ENCODE data around the gene FBXL13.
"Not testable (repeated sequence)": the region's sequence is repeated elsewhere in the genome, so short reads cannot be mapped to it uniquely, and the experiment has no call there.

FBXL13 gene

DNA sequence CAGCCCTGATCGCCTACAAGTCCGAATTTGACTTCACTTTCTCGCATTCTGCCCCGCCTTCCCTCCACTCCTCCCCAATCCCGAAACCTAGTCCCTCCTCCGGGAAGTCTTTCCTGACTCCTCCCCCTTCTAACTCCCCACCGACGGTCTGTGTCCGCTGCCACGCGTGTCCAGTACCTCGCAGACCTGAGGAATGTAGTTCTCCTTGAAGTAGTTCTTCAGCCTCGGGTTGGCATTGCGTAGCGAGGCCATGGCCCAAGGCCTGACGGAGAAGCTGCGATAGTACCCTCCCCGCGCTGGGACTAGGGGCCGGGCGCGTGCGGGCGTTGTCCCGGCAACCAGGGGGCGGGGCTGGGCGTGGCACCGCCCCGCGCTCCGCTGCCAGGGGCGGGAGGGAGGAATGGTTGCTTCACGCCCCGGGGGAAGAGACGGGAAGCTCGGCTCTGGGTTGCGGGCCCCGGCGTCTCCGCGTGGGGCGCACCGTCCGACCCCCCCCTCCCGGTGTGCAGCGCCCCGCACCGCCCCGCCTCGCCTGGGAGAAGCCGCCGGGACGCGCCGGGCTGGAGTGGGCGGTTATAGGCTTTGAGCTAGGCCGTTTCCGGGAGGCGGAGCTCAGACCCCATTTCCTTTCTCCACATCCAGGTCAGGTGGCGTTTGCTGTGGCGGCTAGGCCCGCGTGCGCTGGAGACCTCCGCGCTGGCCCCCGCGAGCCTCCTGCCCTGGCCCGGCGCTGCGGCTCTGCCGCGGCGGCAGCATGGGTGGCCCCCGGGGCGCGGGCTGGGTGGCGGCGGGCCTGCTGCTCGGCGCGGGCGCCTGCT, at the start of gene FBXL13, which contains the start of gene ARMC10:
Gene FBXL13, minus strand, starts transcription at position 278 of the 818 bp plus-strand sequence.
Gene ARMC10, plus strand, starts transcription at position 622 of the 818 bp plus-strand sequence. Its CDS starts 133 bp downstream, at position 755.
- DNase-seq: peak; percentile 88

DNA sequence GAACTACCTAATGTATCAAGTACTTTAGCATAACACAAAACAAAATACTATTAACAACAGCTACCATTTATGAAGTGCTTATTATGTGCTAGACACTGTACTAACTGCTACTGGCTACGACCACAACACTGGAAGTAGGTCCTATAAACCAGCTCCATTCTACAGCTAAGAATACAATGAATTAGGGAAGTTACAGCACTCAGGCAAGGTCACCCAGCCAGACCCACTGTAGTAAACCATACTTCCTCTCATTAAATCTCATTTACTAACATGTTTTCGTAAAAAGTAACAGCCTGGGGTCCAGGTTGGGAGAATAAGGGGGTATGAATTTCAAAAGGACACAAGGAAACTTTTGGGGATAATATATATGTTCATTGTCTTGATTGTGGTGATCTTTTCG, 48.9 kb upstream of the FBXL13 start:
- DNase-seq: peak; percentile 75

DNA sequence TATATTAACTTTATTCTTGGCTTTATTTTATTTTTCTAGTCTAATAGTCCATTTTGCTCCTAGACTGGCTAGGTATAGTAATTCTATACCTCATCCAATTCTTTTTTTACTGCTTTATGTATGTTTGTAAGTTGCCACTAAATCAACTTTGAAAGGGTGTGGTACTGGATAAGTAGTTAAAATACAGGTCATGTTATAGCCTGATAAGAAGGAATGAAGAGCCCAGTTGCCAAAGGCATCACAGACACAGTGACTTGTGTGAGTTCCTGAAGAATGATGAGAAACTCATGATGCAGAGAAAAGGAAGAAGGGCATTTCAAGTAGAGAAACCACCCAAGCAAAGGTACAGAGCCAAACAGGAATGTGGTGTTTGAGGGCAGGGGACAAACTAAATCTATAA, 47.0 kb upstream of the FBXL13 start:
- no peak for DNase-seq

DNA sequence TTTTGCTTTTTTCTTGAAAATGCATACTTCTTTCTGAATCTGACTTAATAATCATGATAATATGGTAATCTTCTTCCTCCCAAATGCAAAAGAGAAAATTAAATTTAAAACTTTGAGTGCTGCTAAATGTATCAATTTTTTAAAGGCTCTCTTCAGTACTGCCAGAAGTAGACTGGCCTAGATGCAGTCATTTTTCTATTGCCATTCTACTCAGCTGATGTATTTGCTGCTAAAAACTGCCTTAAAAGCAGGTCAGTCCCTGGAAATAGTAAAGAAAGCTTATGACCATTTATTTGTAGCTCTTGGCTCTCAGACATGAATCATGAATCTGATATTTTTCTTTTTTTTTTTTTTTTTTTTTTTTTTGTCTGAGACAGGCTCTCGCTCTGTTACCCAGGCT, 45.8 kb upstream of the FBXL13 start:
- no peak for DNase-seq

DNA sequence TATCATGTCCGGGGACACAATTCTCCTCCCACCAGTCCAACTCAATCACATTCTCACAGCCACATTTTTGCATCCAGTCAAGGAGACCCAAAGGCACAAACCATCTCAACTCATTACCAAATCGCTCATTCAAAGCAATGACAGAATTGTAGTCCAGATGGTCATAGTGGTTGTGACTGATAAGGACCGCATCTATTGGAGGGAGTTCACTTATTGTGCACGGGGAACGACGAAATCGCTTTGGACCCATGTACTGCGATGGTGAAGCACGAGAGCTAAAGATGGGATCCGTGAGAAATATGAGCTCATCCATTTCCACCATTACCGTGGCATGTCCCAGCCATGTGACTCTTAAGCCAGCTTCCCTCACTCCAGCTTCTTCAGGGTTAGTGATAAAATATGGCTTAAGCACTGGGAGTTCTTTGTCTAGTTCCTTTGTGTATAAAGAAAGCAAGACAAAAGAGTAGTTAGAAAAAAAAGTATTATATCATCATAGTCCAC, 45.2 kb upstream of the FBXL13 start:
- no peak for DNase-seq

DNA sequence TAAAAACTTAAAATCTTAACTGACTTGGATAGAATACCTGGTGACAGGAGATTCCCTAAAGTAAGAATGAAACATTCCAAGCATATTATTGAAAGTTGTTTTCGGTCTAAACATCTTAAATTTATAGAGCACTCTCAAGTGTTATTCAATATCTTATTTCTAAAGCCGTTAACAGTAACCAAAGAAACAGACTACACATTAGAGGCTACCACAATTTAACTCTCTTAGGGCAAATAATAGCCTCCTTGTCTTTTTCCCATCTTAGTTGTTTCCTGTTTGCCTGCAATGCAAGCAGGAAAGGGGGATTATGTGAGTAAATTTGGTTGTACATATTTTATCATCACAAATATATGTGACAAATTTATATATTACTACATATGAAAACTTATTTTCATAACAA, 42.9 kb upstream of the FBXL13 start:
- no peak for DNase-seq

DNA sequence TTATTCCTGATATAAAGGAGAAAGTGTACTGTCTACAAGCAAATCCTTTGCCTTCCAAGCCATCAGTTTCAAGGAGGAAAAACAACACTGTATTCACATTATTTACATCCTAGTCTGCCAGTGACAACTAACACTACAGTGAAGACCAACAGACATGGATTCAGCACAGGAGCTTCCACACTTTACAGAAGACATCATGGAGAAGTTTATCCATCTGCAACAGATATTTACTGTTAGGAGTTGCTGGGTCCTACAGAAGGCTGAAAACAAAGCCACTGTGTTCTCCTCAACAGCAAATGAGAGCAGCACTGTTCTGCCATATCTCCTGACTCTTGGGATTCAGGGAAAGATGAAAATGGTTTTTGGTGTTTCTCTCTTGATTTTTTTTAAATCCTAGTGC, 42.4 kb upstream of the FBXL13 start:
- DNase-seq: no peak

DNA sequence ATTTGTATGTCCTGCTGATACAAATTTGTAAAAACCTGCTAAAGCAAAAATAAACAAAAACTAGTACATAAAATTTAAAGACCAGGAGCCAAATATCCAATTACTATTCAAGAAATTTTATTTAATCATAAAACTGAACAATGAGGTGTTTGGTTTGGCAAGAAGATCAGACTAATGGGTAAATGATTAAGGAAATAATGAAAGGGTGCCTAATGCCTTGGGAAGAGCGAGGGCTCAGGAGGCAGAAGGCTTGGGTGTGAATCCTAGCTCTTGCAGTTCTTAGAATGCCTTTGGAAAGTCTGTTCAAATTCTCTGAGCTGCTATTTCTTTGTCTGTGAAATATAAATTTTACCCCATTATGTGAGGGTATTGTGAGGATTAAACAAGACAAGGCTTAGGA, 41.9 kb upstream of the FBXL13 start:
- DNase-seq: no peak

DNA sequence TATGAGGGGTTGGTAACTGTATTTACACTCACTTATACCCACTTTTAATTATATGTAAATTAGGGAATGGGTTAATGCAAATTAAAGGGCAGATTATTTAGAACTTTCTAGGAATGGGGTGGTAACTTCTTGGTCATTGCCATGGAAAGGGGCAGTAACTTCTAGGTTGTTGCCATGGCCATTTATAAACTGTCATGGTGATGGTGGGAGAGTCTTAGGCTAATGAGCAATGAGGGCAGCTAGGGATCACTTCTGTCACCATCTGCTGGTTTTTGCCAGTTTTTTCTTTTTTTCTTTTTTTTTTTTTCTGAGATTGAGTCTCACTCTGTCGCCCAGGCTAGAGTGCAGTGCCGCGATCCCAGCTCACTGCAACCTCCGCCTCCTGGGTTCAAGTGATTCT, 41.2 kb upstream of the FBXL13 start:
- no peak for DNase-seq

DNA sequence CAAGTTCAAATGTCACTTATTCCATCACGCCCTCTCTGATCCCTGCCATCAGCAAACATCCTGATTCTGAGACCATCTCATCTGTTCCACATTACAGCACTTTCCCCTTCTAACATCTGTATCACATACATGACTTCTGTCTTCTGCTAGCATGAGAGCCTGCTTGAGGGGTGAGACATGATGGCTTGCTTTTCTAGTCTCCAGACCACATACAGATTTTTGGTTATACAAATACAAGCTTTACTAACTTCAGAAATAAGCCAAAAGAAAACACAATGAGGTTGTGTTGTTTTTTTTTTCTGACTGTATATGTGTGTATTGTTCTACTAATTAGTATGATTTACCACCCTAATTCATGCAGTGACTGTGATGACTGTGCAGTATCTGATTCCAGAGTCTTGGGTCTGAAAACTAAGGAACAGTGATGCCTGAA, 40.0 kb upstream of the FBXL13 start:
- no peak for DNase-seq

DNA sequence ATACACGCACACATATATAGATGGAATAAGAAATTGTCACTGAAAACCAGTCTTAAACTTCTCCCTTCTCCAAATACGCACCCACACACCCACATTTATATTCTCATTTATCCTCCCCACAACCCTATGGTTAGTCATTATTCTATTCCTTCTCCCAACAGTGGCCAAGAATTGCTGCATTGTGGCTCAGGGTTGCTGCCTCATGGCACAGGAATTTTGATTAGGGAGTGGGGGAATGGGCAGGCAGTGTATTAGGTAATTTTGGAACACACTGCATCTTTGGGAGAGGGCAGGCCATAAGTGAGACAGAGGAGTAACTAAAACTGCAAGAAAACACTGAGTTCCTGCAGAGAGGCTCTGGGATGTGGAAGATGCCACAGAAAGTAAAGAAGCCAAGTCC, 38.6 kb upstream of the FBXL13 start:
- DNase-seq: no peak

DNA sequence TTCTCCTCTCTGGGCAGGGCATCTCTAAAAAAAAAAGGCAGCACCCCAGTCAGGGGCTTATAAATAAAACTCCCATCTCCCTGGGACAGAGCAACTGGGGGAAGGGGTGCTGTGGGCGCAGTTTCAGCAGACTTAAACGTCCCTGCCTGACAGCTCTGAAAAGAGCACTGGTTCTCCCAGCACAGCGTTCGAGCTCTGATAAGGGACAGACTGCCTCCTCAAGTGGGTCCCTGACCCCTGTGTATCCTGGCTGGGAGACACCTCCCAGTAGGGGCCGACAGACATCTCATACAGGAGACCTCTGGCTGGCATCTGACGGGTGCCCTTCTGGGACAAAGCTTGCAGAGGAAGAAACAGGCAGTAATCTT, 32.1 kb upstream of the FBXL13 start:
- DNase-seq: not testable (repeated sequence)

DNA sequence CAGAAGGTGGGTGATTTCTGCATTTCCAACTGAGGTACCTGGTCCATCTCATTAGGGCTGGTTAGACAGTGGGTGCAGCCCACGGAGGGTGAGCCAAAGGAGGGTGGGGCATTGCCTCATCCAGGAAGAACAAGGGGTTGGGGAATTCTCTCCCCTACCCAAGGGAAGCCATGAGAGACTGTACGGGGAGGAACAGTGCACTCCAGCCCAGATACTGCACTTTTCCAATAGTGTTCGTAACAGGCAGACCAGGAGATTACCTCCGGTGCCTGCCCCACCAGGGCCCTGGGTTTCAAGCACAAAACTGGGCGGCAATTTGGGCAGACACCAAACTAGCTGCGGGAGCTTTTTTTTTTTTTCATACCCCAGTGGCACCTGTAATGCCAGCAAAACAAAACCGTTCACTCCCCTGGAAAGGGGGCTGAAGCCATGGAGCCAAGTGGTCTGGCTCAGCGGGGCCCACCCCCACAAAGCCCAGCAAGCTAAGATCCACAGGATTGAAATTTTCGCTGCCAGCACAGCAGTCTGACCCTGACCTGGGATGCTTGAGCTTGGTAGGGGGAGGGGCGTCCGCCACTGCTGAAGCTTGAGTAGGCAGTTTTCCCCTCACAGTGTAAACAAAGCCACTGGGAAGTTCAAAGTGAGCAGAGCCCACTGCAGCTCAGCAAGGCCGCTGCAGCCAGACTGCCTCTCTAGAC, 31.6 kb upstream of the FBXL13 start:
- no peak for DNase-seq

DNA sequence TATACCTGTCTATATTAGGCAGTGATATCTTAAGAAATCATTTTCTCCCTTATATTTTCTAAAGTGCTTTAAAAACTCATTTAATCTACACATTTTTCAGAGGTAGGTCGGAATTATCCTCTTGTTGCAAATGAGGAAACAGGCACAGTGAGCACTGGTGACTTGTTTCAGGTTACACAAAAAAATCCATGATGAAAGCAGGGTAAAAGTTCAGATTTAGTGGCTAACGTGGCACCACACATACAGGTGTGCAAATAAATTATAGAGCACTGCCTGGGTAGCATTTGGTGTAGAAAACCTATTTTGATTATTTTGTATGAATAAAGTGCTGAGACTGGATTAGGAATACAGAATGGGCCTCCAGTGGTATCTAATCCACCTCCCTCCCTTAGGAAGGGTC, 26.9 kb upstream of the FBXL13 start:
- DNase-seq: no peak

DNA sequence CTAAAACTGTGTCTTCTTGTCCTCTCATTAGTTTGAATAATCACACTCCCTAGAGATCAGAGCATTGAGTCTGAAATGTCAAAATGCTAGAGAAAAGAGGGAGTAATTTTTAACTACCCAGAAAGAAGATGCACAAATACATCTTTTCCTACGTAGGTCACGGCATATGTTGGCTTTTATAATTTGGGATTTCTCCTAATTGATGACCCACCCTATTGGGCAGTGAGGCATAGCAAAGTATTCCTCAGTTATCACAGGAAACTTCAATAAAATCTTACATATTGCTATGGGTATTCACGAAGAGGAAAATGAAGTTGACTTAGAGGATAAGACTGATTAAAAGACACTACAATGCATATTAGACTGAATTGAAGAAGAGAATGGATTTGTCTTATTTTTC, 25.8 kb upstream of the FBXL13 start:
- no peak for DNase-seq

DNA sequence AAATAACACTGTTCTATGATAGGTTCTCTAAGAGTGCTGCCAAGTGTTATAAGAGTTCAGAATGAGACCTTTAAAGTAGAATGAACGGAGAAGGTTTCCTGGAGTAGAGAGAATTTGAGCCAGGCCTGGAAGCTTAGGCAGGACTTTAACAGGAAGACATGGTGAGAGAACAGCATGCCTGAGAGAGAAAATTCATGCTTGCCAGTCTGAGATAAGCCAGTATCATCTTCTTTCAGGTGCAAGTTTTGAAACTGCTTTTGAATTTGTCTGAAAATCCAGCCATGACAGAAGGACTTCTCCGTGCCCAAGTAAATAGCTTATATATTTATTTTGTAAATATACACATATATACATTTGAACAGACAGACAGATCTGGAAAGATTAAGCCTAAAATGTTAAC, 22.4 kb upstream of the FBXL13 start:
- no peak for DNase-seq

DNA sequence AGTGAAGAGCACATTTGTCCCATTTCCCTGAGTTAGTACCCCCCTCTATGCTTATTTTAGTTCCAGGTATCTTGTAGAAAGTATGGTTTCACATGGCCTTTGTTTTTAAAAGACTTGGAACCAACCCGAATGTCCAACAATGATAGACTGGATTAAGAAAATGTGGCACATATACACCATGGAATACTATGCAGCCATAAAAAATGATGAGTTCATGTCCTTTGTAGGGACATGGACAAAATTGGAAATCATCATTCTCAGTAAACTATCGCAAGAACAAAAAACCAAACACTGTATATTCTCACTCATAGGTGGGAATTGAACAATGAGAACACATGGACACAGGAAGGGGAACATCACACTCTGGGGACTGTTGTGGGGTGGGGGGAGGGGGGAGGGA, 21.0 kb upstream of the FBXL13 start:
- not testable (repeated sequence) for DNase-seq

DNA sequence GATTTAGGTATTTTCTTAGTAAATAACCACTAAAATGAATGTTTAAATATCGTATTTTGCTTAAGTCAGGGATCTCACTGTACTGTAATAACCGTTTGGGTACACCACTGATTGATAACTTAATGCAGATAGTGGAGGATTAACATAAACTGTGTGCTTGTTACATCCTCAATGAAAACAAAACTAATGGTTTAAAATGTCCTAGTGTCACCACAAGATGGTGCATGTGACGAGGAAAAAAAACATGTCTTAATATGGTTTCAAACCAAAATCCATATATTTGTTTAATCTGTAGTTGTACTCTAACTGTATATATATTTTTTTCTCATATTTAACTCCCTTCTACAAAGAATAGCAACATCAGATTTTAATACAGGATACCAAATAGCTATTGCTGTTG, 19.5 kb upstream of the FBXL13 start:
- no peak for DNase-seq

DNA sequence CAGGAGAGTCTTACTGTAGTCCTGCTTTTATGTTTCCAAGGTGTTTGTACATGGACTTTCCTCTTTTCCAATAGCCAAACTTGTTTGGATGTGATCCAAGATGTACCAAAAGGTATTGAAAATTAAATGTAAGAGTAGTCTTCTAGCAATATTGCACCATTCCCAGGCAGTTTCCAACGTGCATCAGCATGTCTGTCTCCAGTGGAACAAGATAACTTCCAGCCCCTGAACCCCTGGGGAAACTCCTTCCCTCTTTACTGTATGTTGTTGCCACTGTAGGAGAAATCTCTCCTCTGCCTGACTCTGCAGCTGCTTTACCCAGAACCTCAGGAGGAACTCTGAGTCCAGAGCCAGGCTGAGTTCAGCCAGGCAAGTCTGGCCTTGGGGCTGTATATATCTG, 18.8 kb upstream of the FBXL13 start:
- no peak for DNase-seq

DNA sequence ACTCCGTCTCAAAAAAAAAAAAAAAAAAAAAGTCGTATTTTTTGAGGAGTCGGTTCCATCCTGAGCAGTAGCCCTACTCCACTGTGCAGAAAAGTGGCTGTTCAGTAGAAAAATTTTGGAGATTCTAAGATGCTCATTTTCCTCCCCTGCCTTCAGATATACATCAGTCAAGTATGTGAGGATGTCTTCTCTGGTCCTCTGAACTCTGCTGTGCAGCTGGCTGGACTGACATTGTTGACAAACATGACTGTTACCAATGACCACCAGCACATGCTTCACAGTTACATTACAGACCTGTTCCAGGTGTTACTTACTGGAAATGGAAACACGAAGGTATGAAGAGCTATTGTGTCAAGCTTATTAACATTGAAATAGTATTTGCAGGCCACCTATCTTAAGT, 17.7 kb upstream of the FBXL13 start:
- DNase-seq: not testable (repeated sequence)

DNA sequence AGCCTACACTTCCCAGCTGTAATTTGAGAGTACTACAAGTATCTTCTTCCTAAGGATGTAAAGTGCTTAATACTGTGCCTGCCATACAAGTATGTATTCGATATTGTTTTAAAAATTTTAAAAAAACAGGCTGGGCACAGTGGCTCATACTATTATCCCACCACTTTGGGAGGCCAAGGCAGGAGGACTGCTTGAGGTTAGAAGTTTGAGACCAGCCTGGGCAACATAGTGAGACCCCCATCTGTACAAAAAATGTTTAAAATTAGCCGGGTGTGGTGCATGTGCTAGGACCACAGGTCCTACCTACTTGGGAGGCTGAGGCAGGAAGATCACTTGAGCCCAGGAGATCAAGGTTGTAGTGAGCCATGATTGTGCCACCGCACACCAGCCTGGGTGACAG, 8.6 kb upstream of the FBXL13 start:
- DNase-seq: no peak

DNA sequence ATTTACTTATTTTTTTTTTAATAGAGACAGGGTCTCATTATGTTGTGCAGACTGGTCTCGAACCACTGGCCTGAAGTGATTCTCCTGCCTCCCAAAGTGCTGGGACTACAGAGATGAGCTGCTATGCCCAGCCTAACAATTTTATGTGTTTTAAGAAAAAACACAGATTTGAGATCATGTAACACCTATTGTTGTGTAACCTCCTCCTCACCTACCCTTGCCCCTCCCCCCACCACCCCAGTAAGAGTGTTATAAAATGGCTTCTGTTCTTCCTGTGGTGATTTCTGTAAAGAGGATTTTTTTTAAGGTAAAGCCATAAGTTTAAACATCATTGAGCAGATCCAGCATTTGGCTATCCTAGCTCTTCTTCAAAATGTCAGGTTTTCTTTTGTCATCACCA, 7.9 kb upstream of the FBXL13 start:
- no peak for DNase-seq

DNA sequence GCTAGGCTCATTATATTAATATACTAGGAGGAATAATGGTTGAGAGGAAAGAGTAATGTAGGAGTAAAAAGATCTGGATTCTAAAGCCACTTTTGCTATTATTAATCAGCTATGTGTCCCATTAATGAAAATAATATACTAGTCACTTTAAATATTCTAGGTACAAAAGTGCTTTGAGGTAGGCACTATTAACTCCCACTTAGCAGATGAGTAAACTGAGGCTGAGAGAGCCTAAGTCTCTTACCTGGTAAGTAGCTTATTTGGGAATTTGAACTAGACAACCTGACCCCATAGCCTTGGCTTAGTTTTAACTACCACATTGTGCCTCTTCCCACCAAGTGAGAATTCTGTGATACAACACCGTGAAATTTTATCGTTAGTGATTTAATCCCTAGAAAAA, 6.3 kb upstream of the FBXL13 start:
- no peak for DNase-seq

DNA sequence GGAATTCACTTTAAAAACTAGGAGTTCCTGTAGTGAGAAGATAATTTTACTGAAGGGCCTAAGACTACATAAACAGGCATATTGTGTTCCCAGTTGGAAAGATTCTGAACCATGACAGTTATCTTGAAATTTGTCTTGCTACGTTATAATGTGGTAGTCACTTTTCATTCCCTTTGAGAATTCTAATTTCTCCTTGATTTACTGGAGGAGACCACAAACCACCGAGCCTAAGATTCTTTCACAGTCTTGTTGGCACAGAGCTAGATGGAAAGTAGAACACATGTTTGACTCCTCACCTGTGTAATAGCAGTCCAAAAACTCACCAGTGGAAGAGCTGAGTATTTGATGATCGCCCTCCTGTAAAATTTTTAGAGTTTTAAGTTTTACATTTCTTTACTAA, 5.2 kb upstream of the FBXL13 start:
- no peak for DNase-seq

Measured in MV-4-11 (cell line).